ENCODE measurements around the gene RGMB.
"Not testable (repeated sequence)": the region's sequence is repeated elsewhere in the genome, so short reads cannot be mapped to it uniquely, and the experiment has no call there.

Gene RGMB

GRCh38 chr5:98773464-98774191 lies at the start of gene RGMB:
Gene RGMB (plus strand): TSS chr5:98773663. CDS start chr5:98774071, 408 bp downstream.
- peak; percentile 99 for DNase-seq

GRCh38 chr5:98726258-98726657 lies 47.2 kb upstream of the RGMB start:
- DNase-seq = no peak

GRCh38 chr5:98727686-98728085 lies 45.8 kb upstream of the RGMB start:
- DNase-seq = no peak

GRCh38 chr5:98734646-98735045 lies 38.8 kb upstream of the RGMB start:
- no peak for DNase-seq

GRCh38 chr5:98735806-98736507 lies 37.5 kb upstream of the RGMB start:
- DNase-seq = no peak

GRCh38 chr5:98736753-98737152 lies 36.7 kb upstream of the RGMB start:
- DNase-seq = no peak

GRCh38 chr5:98737441-98737840 lies 36.0 kb upstream of the RGMB start:
- not testable (repeated sequence) for DNase-seq

GRCh38 chr5:98738481-98739149 lies 34.8 kb upstream of the RGMB start:
- not testable (repeated sequence) for DNase-seq

- no peak for DNase-seq
Measured at GRCh38 chr5:98741926-98742325, 31.5 kb upstream of the RGMB start.

GRCh38 chr5:98742396-98743073 lies 30.9 kb upstream of the RGMB start:
- peak; percentile 10 for DNase-seq

GRCh38 chr5:98748259-98748658 lies 25.2 kb upstream of the RGMB start:
- DNase-seq = not testable (repeated sequence)

GRCh38 chr5:98749046-98749445 lies 24.4 kb upstream of the RGMB start:
- no peak for DNase-seq

GRCh38 chr5:98750693-98751092 lies 22.8 kb upstream of the RGMB start:
- DNase-seq = no peak

- not testable (repeated sequence) for DNase-seq
Measured at GRCh38 chr5:98752331-98752730, 21.1 kb upstream of the RGMB start.

- DNase-seq = not testable (repeated sequence)
Measured at GRCh38 chr5:98752801-98753200, 20.7 kb upstream of the RGMB start.

GRCh38 chr5:98753507-98753906 lies 20.0 kb upstream of the RGMB start:
- DNase-seq = no peak

GRCh38 chr5:98755406-98755805 lies 18.1 kb upstream of the RGMB start:
- DNase-seq = no peak

GRCh38 chr5:98757978-98758377 lies 15.5 kb upstream of the RGMB start:
- DNase-seq = no peak

- peak; percentile 55 for DNase-seq
Measured at GRCh38 chr5:98763001-98763630, 10.3 kb upstream of the RGMB start.

GRCh38 chr5:98765815-98766214 lies 7.6 kb upstream of the RGMB start:
- DNase-seq = no peak

GRCh38 chr5:98767581-98767980 lies 5.9 kb upstream of the RGMB start:
- DNase-seq = no peak

- peak; percentile 92 for DNase-seq
Measured at GRCh38 chr5:98768160-98768959, 5.1 kb upstream of the RGMB start.
